Gastroesophageal sphincter (tissue), 4 donors: ENCODE measurements around the gene PDLIM5. TPM values are rescaled to one million over a fixed set of nuclear protein-coding genes. Genes with fewer than 3 reads are reported as not detected.
"Not testable (repeated sequence)": the region's sequence is repeated elsewhere in the genome, so short reads cannot be mapped to it uniquely, and the experiment has no call there.

Source experiments
- ATAC-seq: fragments of 150-250 bp; one replicate; pipeline ENCODE4 v1.9.1; 2016; ENCODE audit warnings: mild to moderate bottlenecking, moderate library complexity
- H3K27ac ChIP-seq, 4 donors: fragments of 200-600 bp; sonication (generic) in 3 of 4; 1 replicate in 3 of 4; 2 replicates in 1 of 4; pipeline ENCODE4 v1.5.1; 2016 to 2019
- H3K27me3 ChIP-seq: fragments of 200-600 bp; sonication (generic); one replicate; pipeline ENCODE4 v1.5.1; 2019
- H3K36me3 ChIP-seq, 2 donors: fragments of 200-600 bp; sonication (generic); one replicate each; pipeline ENCODE4 v1.5.1; 2019; ENCODE audit warnings: control low read depth in 1 of 2
- H3K4me1 ChIP-seq, 3 donors: fragments of 200-600 bp; sonication (generic); 1 replicate in 2 of 3; 2 replicates in 1 of 3; pipeline ENCODE4 v1.5.1; 2016 to 2019; ENCODE audit warnings: control low read depth in 2 of 3
- H3K4me3 ChIP-seq, 2 donors: fragments of 200-600 bp; sonication (generic); one replicate each; pipeline ENCODE4 v1.5.1; 2019; ENCODE audit warnings: mild to moderate bottlenecking in 1 of 2, moderate library complexity in 1 of 2
- H3K9me3 ChIP-seq, 3 donors: fragments of 200-600 bp; sonication (generic); one replicate each; pipeline ENCODE4 v1.5.1; 2017 to 2019; ENCODE audit warnings: control low read depth in 2 of 3
- CTCF ChIP-seq, 4 experiments: fragments of 200-600 bp in 2 of 4; fragments of 450-650 bp in 2 of 4; sonication (generic) in 1 of 4; IDR thresholded peaks; one replicate each; pipeline ENCODE4 v1.5.1; 2017 to 2019; ENCODE audit warnings: antibody characterized with exemption in 4 of 4, mild to moderate bottlenecking in 2 of 4, moderate library complexity in 2 of 4
- EP300 ChIP-seq: sonication (generic); formaldehyde crosslinking; IDR thresholded peaks from one replicate; pipeline ENCODE4 v1.6.1; 2017; ENCODE audit warnings: antibody characterized with exemption, mild to moderate bottlenecking
- POLR2A ChIP-seq, 2 donors: fragments of 450-650 bp; IDR thresholded peaks; one replicate each; pipeline ENCODE4 v1.6.1; 2017; ENCODE audit warnings: antibody characterized with exemption in 2 of 2, mild to moderate bottlenecking in 2 of 2, moderate library complexity in 1 of 2
- POLR2AphosphoS5 ChIP-seq: sonication (generic); formaldehyde crosslinking; IDR thresholded peaks from one replicate; pipeline ENCODE4 v1.6.1; 2017; ENCODE audit warnings: antibody characterized with exemption
- WGBS, 2 donors: methylation state at CpG; one replicate each; pipeline ENCODE4 v1.1.5; 2018; ENCODE audit warnings: low coverage in 1 of 2; 5-methylcytosine and 5-hydroxymethylcytosine counted together
- total RNA-seq, 4 donors: library from RNA; depleted of rRNA; stranded (reverse); fragments of >200 nt; gene quantifications; one replicate each; pipeline ENCODE4 v1.1.0, GENCODE V29; 2016

Gene PDLIM5
- total RNA-seq, 4 donors from 2014 or later: 100 to 223 (median 175) TPM

GRCh38 chr4:94508806-94509205, 57.1 kb downstream of the PDLIM5 start:
- ATAC-seq: no peak
- no peak for TF ChIP-seq CTCF (IDR thresholded peaks at IDR 0.05)
- no peak for TF ChIP-seq EP300
- TF ChIP-seq POLR2A (IDR thresholded peaks at IDR 0.05): no peak
- no peak for TF ChIP-seq POLR2AphosphoS5
- H3K4me3 ChIP-seq: no peak overlapping the region
- no peaks in the 10 kb centered on the region for H3K36me3 ChIP-seq
- H3K27ac ChIP-seq: peak overlapping the region in 3 of 4 donors; percentile 35 to 61 (median 47)
- peaks cover 15 to 62% (median 25%) of the 10 kb centered on the region in 3 donors for H3K4me1 ChIP-seq
- H3K27me3 ChIP-seq: no peaks in the 10 kb centered on the region
- H3K9me3 ChIP-seq: peaks cover 0 to 7% (median 0%) of the 10 kb centered on the region in 3 donors
- WGBS, 2 donors: 20 to 33% methylated on average over 1 of the region's 1 CpG

GRCh38 chr4:94511591-94511990, 59.8 kb downstream of the PDLIM5 start:
- Histone ChIP-seq H3K4me3 (no peak overlapping the region), H3K4me1 (peaks cover 15 to 42% (median 15%) of the 10 kb centered on the region in 3 donors), H3K27ac (no peak overlapping the region), H3K27me3 (no peaks in the 10 kb centered on the region), H3K36me3 (no peaks in the 10 kb centered on the region), H3K9me3 (peaks cover 0 to 7% (median 0%) of the 10 kb centered on the region in 3 donors)
- TF ChIP-seq CTCF (IDR thresholded peaks at IDR 0.05) (no peak), POLR2A (IDR thresholded peaks at IDR 0.05) (no peak), POLR2AphosphoS5 (no peak), EP300 (no peak)
- no peak for ATAC-seq
- 100% methylated on average over 1 of the region's 1 CpG; no CpG with 5 or more reads in 1 of the 2 donors for WGBS, 2 donors

GRCh38 chr4:94513532-94513931, 61.8 kb downstream of the PDLIM5 start:
- not testable (repeated sequence) for H3K4me3 ChIP-seq, H3K27ac ChIP-seq, H3K9me3 ChIP-seq, ATAC-seq, H3K27me3 ChIP-seq, H3K36me3 ChIP-seq
- peaks cover 3 to 38% (median 11%) of the 10 kb centered on the region in 3 donors for H3K4me1 ChIP-seq
- 83 to 88% methylated on average over 2 of the region's 2 CpGs for WGBS, 2 donors

- no peak overlapping the region for H3K4me3 ChIP-seq
- ATAC-seq: no peak
- H3K9me3 ChIP-seq: peaks cover 0 to 7% (median 0%) of the 10 kb centered on the region in 3 donors
- TF ChIP-seq POLR2AphosphoS5: no peak
- 74 to 82% methylated on average over 3 to 4 of the region's 4 CpGs for WGBS, 2 donors
- H3K27ac ChIP-seq: peak overlapping the region in 2 of 4 donors; percentile 23 to 60
- peaks cover 5 to 42% (median 11%) of the 10 kb centered on the region in 3 donors for H3K4me1 ChIP-seq
- no peaks in the 10 kb centered on the region for H3K36me3 ChIP-seq
- no peaks in the 10 kb centered on the region for H3K27me3 ChIP-seq
Measured at GRCh38 chr4:94515365-94515764, 63.6 kb downstream of the PDLIM5 start.

- no peak for ATAC-seq
- Histone ChIP-seq H3K4me1 (peaks cover 5 to 48% (median 13%) of the 10 kb centered on the region in 3 donors), H3K36me3 (no peaks in the 10 kb centered on the region), H3K27ac (peak overlapping the region in 2 of 4 donors; percentile 23 to 60), H3K9me3 (peaks cover 0 to 7% (median 0%) of the 10 kb centered on the region in 3 donors), H3K4me3 (no peak overlapping the region), H3K27me3 (no peaks in the 10 kb centered on the region)
- 61 to 62% methylated on average over 3 of the region's 3 CpGs for WGBS, 2 donors
- no peak for TF ChIP-seq CTCF (IDR thresholded peaks at IDR 0.05)
- no peak for TF ChIP-seq POLR2A (IDR thresholded peaks at IDR 0.05)
Measured at GRCh38 chr4:94516067-94516466, 64.3 kb downstream of the PDLIM5 start.

- Histone ChIP-seq H3K27me3 (no peaks in the 10 kb centered on the region), H3K36me3 (no peaks in the 10 kb centered on the region), H3K4me1 (peaks cover 5 to 57% (median 13%) of the 10 kb centered on the region in 3 donors), H3K4me3 (no peak overlapping the region), H3K9me3 (peaks cover 0 to 7% (median 0%) of the 10 kb centered on the region in 3 donors), H3K27ac (peak overlapping the region in 2 of 4 donors; percentile 23 to 60)
- TF ChIP-seq POLR2AphosphoS5 (no peak), EP300 (no peak), CTCF (IDR thresholded peaks at IDR 0.05) (no peak), POLR2A (IDR thresholded peaks at IDR 0.05) (no peak)
- 81 to 86% methylated on average over 5 of the region's 5 CpGs for WGBS, 2 donors
- no peak for ATAC-seq
Measured at GRCh38 chr4:94516999-94517398, 65.3 kb downstream of the PDLIM5 start.
